Retinal pigment epithelial cell (primary cell): ENCODE results near the gene ADORA2A.

Experiments
- DNase-seq: peaks from one replicate; pipeline ENCODE4 v3.0.0-alpha.2; 2010; ENCODE audit warnings: low read depth
- H3K4me3 ChIP-seq: 2 replicates; pipeline ENCODE4 v1.5.1; 2011; ENCODE audit warnings: mild to moderate bottlenecking, low read length, control low read depth, moderate library complexity
- TF ChIP-seq, protein P1 (sequence below): conservative IDR thresholded peaks from 2 replicates; pipeline ENCODE4 v1.5.1; 2011; ENCODE audit warnings: low read depth, low read length, control low read depth, inconsistent platforms

The ADORA2A gene

GRCh38 chr22:24389680-24390079 lies 37.7 kb upstream of the ADORA2A start:
- H3K4me3 ChIP-seq, result no peak overlapping the region
- no peak for DNase-seq
- TF ChIP-seq, protein P1, sequence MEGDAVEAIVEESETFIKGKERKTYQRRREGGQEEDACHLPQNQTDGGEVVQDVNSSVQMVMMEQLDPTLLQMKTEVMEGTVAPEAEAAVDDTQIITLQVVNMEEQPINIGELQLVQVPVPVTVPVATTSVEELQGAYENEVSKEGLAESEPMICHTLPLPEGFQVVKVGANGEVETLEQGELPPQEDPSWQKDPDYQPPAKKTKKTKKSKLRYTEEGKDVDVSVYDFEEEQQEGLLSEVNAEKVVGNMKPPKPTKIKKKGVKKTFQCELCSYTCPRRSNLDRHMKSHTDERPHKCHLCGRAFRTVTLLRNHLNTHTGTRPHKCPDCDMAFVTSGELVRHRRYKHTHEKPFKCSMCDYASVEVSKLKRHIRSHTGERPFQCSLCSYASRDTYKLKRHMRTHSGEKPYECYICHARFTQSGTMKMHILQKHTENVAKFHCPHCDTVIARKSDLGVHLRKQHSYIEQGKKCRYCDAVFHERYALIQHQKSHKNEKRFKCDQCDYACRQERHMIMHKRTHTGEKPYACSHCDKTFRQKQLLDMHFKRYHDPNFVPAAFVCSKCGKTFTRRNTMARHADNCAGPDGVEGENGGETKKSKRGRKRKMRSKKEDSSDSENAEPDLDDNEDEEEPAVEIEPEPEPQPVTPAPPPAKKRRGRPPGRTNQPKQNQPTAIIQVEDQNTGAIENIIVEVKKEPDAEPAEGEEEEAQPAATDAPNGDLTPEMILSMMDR, result no peak

DNA sequence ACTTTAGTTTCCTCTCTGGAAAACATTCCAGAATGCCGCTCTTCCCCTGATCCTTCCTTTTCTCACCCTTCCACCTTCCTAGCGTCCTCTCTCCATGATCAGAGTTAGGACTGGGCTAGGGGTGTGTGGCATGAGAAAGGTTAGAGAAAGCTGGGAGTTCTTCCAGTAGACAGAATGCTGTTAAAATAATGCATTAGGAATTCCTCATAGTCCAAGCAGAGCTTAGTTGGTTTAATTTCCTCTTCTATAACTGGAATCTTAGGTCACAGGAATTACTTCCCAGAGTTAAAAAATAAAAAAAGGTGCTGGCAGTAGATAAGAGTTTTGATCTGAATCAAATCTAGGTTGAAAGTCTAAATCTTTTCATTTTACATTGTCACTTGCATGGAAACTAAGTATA lies 37.2 kb upstream of the ADORA2A start:
- H3K4me3 ChIP-seq, result no peak overlapping the region
- TF ChIP-seq, protein P1, result no peak
- no peak for DNase-seq

- no peak overlapping the region for H3K4me3 ChIP-seq
- TF ChIP-seq, protein P1, result no peak
Measured at GRCh38 chr22:24390576-24390975, 36.8 kb upstream of the ADORA2A start.

DNA sequence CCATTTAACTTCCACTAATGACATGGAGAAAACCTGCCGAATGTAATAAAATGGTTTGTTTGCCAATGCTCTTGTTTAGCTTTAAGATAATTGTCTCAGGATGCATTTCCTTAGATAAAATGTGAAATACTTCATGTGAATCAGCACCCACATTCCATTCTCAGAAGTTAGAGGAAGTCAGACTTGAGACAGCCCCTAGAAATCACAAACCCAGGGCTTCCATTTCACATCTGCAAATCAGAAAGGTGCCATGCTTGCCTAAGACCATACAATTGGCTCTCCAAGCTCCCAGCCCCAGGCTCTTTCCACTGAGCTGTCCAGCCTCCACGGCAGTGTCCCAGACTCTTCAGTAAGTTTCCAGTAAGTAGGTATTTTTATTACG lies 35.6 kb upstream of the ADORA2A start:
- TF ChIP-seq, protein P1, result no peak
- no peak for DNase-seq
- H3K4me3 ChIP-seq, result no peak overlapping the region

More at GRCh38 chr22:24390576-24390975, 36.8 kb upstream of the ADORA2A start:
- DNase-seq, result no peak

- no peak for DNase-seq
Measured at GRCh38 chr22:24392218-24392931, 35.0 kb upstream of the ADORA2A start.

GRCh38 chr22:24393012-24393559 lies 34.3 kb upstream of the ADORA2A start:
- TF ChIP-seq, protein P1, result no peak
- DNase-seq, result no peak
- no peak overlapping the region for H3K4me3 ChIP-seq

More at GRCh38 chr22:24392218-24392931, 35.0 kb upstream of the ADORA2A start:
- H3K4me3 ChIP-seq, result no peak overlapping the region
- TF ChIP-seq, protein P1, result no peak

DNA sequence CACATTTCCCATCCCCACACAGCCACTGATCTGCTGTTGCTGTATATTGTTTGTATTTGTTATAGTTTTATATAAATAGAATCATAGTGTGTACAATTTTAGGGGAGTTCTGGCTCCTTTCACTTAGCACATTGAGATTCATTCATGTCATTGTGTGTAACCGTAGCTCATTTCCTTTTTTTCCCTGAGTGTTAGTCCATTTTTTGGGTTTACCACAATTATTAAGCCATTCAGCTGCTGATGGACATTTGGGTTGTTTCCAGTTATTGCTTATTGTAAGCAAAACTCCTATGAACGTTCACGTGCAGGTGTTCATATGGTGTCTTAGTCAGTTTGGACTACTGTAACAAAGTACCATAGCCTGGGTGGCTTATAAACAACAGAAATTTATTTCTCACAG lies 33.6 kb upstream of the ADORA2A start:
- DNase-seq, result no peak
- TF ChIP-seq, protein P1, result no peak
- H3K4me3 ChIP-seq, result no peak overlapping the region
